Inflammatory macrophage treated with lipopolysaccharide for 1 hour (primary cell): Measurements from ENCODE around the gene TMEM35A.
"Not testable (repeated sequence)": the region's sequence is repeated elsewhere in the genome, so short reads cannot be mapped to it uniquely, and the experiment has no call there.

Source experiments
- DNase-seq, 2 donors: peaks; one replicate each; pipeline ENCODE4 v3.0.0-alpha.2; 2020 to 2022

The TMEM35A gene

GRCh38 chrX:101078716-101079598 is at the start of gene TMEM35A:
TMEM35A (plus strand) TSS chrX:101078879; CDS start chrX:101079003, 124 bp downstream.
- DNase-seq, result no peak

GRCh38 chrX:101029665-101030064 is 49.0 kb upstream of the TMEM35A start:
- no peak for DNase-seq

GRCh38 chrX:101037231-101037630 is 41.4 kb upstream of the TMEM35A start:
- no peak for DNase-seq

- no peak for DNase-seq
Observed at GRCh38 chrX:101040197-101040596, 38.5 kb upstream of the TMEM35A start.

GRCh38 chrX:101051153-101051548 is 27.5 kb upstream of the TMEM35A start:
- DNase-seq, result no peak

- DNase-seq, result peak; percentile 69 to 70
Observed at GRCh38 chrX:101051549-101052302, 27.0 kb upstream of the TMEM35A start, which contains the start of gene TRMT2B. TRMT2B (minus strand) TSS chrX:101052111; CDS start chrX:101042289, 9,822 bp downstream.

- DNase-seq, result not testable (repeated sequence)
Observed at GRCh38 chrX:101056551-101056950, 22.1 kb upstream of the TMEM35A start.

- DNase-seq, result no peak
Observed at GRCh38 chrX:101057093-101057714, 21.5 kb upstream of the TMEM35A start.

- no peak for DNase-seq
Observed at GRCh38 chrX:101062176-101062575, 16.5 kb upstream of the TMEM35A start.

- no peak for DNase-seq
Observed at GRCh38 chrX:101071582-101071981, 7.1 kb upstream of the TMEM35A start.

GRCh38 chrX:101079736-101080270 is 1.1 kb downstream of the TMEM35A start:
- no peak for DNase-seq

- DNase-seq, result no peak
Observed at GRCh38 chrX:101080326-101081124, 1.8 kb downstream of the TMEM35A start.

GRCh38 chrX:101081231-101081630 is 2.6 kb downstream of the TMEM35A start:
- no peak for DNase-seq

- DNase-seq, result no peak
Observed at GRCh38 chrX:101091817-101092216, 13.1 kb downstream of the TMEM35A start.

- peak; percentile 89 to 91 for DNase-seq
Observed at GRCh38 chrX:101097546-101098453, 19.1 kb downstream of the TMEM35A start, which contains the start of gene CENPI. CENPI (plus strand) TSS chrX:101098204; CDS start chrX:101101071, 2,867 bp downstream.

- DNase-seq, result no peak
Observed at GRCh38 chrX:101108284-101108683, 29.6 kb downstream of the TMEM35A start.

GRCh38 chrX:101117701-101118100 is 39.0 kb downstream of the TMEM35A start:
- DNase-seq, result no peak

GRCh38 chrX:101136235-101136634 is 57.6 kb downstream of the TMEM35A start:
- no peak for DNase-seq
